Measurements from ENCODE around the gene COL3A1. TPM values are rescaled to one million over a fixed set of nuclear protein-coding genes. Genes with fewer than 3 reads are reported as not detected.

The COL3A1 gene
- total and polyA plus RNA-seq, 2 experiments from 2014 or later, result 155 to 159 TPM

DNA sequence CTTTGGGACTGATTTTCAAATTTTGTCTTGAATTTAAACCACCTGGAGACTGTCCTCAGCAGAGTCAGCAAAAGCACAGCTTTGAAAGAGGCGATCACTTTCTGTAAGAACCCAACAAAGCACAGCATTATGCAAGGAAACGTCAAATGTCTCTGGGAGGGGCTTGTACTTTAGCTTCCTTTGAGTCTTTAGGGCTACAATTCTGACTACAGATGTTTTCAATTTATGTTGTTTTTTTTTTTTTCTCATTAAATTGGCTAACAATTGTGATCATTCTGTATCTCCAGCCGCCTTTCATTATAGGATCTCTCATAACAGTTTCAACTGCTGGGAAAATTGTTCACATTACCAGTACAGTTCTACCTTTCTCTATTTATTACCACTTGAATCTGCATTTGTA, 48.3 kb downstream of the COL3A1 start:
- no peaks in the 10 kb centered on the region for H3K36me3 ChIP-seq
- H3K27ac ChIP-seq, result no peak overlapping the region
- no peak overlapping the region for H3K4me3 ChIP-seq
- TF ChIP-seq, protein P1, sequence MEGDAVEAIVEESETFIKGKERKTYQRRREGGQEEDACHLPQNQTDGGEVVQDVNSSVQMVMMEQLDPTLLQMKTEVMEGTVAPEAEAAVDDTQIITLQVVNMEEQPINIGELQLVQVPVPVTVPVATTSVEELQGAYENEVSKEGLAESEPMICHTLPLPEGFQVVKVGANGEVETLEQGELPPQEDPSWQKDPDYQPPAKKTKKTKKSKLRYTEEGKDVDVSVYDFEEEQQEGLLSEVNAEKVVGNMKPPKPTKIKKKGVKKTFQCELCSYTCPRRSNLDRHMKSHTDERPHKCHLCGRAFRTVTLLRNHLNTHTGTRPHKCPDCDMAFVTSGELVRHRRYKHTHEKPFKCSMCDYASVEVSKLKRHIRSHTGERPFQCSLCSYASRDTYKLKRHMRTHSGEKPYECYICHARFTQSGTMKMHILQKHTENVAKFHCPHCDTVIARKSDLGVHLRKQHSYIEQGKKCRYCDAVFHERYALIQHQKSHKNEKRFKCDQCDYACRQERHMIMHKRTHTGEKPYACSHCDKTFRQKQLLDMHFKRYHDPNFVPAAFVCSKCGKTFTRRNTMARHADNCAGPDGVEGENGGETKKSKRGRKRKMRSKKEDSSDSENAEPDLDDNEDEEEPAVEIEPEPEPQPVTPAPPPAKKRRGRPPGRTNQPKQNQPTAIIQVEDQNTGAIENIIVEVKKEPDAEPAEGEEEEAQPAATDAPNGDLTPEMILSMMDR (IDR thresholded peaks at IDR 0.05; ENCODE audit: low read depth, low read length), result no peak
- no peaks in the 10 kb centered on the region for H3K9me3 ChIP-seq (ENCODE audit: low read depth)
- DNase-seq (ENCODE audit: low read depth in 1 of 2, low spot score in 1 of 2), result peak in 1 of 2 donors; percentile 82
- H3K27me3 ChIP-seq, result no peaks in the 10 kb centered on the region
- no peaks in the 10 kb centered on the region for H3K4me1 ChIP-seq (ENCODE audit: low read depth)

DNA sequence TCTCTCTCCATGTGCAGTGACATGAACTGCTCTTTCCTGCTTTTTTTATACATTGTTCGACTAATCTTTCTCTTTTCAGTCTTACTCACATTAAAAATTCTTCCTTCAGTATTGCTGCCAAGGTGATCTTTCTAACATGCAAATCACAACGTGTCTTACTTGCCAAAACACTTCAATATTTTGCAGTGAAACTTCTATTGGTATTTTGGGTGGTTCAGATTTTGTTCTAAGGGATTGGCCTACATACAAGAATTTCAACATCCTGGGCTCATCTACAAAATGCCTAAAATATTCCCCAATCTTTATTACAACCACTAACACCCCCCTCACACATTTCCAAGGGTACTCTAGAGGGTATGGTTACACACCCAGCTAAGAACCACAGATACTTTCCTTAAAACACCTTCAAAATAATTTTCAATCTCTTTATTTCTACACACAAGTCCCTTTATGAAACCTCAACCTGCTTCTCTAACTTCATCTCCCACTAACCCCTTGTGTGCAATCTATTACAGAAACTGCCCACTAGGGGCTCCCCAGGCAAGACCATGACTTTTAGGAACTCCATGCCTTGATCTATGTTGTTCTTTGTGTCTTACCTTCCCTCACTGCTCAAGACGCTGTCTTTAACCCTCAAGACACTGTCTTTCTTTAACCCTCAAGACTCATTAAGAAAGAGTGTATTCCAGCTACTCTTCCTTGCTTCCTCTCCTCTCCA, 50.9 kb downstream of the COL3A1 start:
- Histone ChIP-seq H3K27ac (no peak overlapping the region), H3K4me3 (no peak overlapping the region), H3K36me3 (no peaks in the 10 kb centered on the region), H3K9me3 (ENCODE audit: low read depth) (no peaks in the 10 kb centered on the region), H3K27me3 (no peaks in the 10 kb centered on the region), H3K4me1 (ENCODE audit: low read depth) (no peaks in the 10 kb centered on the region)
- TF ChIP-seq, protein P1 (IDR thresholded peaks at IDR 0.05; ENCODE audit: low read depth, low read length), result peak; percentile 52
- DNase-seq (ENCODE audit: low read depth in 1 of 2, low spot score in 1 of 2), result peak in 1 of 2 donors; percentile 47

DNA sequence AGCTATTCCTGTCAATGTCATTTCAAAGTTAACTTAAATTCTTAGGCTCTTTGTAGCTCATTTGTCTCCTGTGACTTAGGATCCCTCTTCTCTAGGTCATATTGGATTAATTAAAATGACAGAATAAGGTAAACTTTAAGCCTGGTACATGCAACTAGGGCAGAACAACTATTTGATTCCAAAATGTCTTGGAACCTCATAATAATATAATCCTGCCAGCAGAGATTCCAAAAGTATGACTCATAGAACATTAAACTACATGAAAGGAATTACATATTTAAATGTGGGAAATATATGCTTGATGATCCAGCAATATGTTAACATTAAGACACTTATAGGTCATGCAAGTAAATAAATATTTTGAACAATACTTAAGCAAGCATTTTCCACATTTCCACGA, 63.3 kb downstream of the COL3A1 start:
- Histone ChIP-seq H3K27me3 (no peaks in the 10 kb centered on the region), H3K4me3 (no peak overlapping the region), H3K4me1 (ENCODE audit: low read depth) (no peaks in the 10 kb centered on the region), H3K36me3 (peaks cover 3% of the 10 kb centered on the region), H3K9me3 (ENCODE audit: low read depth) (no peaks in the 10 kb centered on the region), H3K27ac (no peak overlapping the region)
- DNase-seq (ENCODE audit: low read depth in 1 of 2, low spot score in 1 of 2), result peak in 1 of 2 donors; percentile 52
- TF ChIP-seq, protein P1 (IDR thresholded peaks at IDR 0.05; ENCODE audit: low read depth, low read length), result no peak

DNA sequence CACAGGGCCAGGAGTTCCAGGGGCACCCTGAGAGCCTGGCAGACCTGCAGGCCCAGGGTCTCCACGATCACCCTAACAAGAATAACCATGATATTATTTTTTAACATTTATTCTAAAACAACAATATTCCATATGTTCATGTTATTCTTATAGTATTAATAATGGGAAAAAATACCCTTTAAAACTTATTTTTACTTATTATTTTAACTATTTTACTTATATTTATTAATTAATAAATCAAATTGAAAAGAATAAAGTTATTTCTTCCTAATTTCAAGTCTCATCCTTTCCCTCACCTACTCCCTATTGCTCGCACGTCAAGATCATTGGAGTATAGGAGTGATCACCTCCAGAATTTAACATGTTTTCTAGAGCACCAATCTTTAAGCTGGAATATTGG, 71.7 kb downstream of the COL3A1 start:
- Histone ChIP-seq H3K9me3 (ENCODE audit: low read depth) (no peaks in the 10 kb centered on the region), H3K27me3 (no peaks in the 10 kb centered on the region), H3K27ac (no peak overlapping the region), H3K4me3 (no peak overlapping the region), H3K4me1 (ENCODE audit: low read depth) (no peaks in the 10 kb centered on the region), H3K36me3 (no peaks in the 10 kb centered on the region)
- no peak for DNase-seq (ENCODE audit: low read depth in 1 of 2, low spot score in 1 of 2)
- TF ChIP-seq, protein P1 (IDR thresholded peaks at IDR 0.05; ENCODE audit: low read depth, low read length), result no peak

DNA sequence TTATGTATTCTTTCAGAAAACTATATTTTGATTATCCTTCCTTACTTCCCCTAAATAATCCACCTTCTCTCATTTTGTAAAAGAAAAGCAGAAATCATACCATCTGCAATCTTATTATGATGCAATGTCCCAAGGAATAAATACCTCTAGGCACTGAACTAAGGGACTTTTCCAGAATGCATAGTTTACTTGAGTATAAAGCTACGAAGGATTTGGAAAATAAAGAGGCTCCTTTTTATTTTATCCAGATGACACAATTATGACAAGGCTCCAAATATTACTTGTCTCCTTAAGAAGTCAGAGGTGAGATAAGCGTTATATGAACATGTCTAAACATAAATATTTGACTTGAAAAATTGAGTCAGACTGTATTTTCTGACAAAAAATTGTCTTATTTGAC, 72.1 kb downstream of the COL3A1 start:
- Histone ChIP-seq H3K36me3 (no peaks in the 10 kb centered on the region), H3K27me3 (no peaks in the 10 kb centered on the region), H3K4me3 (no peak overlapping the region), H3K9me3 (ENCODE audit: low read depth) (no peaks in the 10 kb centered on the region), H3K27ac (no peak overlapping the region), H3K4me1 (ENCODE audit: low read depth) (no peaks in the 10 kb centered on the region)
- TF ChIP-seq, protein P1 (IDR thresholded peaks at IDR 0.05; ENCODE audit: low read depth, low read length), result no peak
- DNase-seq (ENCODE audit: low read depth in 1 of 2, low spot score in 1 of 2), result no peak
